Left lung (tissue), 10 donors: ENCODE data around the gene CDCA4. TPM values are rescaled to one million over a fixed set of nuclear protein-coding genes. Genes with fewer than 3 reads are reported as not detected.

Experiments
- ATAC-seq: fragments of 200-7000 bp; cut with Tn5 transposase; one replicate; pipeline ENCODE4 v1.9.1; 2020; ENCODE audit warnings: moderate library complexity
- DNase-seq, 4 donors: peaks; one replicate each; pipeline ENCODE4 v3.0.0-alpha.2; 2013 to 2020
- H3K27ac ChIP-seq, 2 donors: fragments of 200-600 bp; sonication (generic) in 1 of 2; one replicate each; pipeline versions ENCODE4 v1.5.0 to v1.8.0; 2020 to 2021
- H3K27me3 ChIP-seq, 2 donors: fragments of 200-600 bp; sonication (generic) in 1 of 2; one replicate each; pipeline versions ENCODE4 v1.5.0 to v1.8.0; 2020 to 2021
- H3K36me3 ChIP-seq, 2 donors: fragments of 200-600 bp; sonication (generic) in 1 of 2; one replicate each; pipeline versions ENCODE4 v1.5.0 to v1.8.0; 2020 to 2021
- H3K4me1 ChIP-seq, 2 donors: fragments of 200-600 bp; one replicate each; pipeline ENCODE4 v1.8.0; 2021
- H3K4me3 ChIP-seq, 2 donors: fragments of 200-600 bp; sonication (generic) in 1 of 2; one replicate each; pipeline versions ENCODE4 v1.5.0 to v1.8.0; 2020 to 2021; ENCODE audit warnings: mild to moderate bottlenecking in 1 of 2
- H3K9me3 ChIP-seq, 2 donors: fragments of 200-600 bp; sonication (generic) in 1 of 2; one replicate each; pipeline versions ENCODE4 v1.5.0 to v1.8.0; 2020 to 2021
- CTCF ChIP-seq, 2 donors: fragments of 200-600 bp; sonication (generic) in 1 of 2; IDR thresholded peaks; one replicate each; pipeline versions ENCODE4 v1.5.0 to v1.8.0; 2021; ENCODE audit warnings: antibody characterized with exemption in 2 of 2
- intact Hi-C, 2 donors: fragments of 100-400 bp; cut with DNase I; formaldehyde crosslinking; loops; one replicate each; pipeline versions ENCODE4 v1.11.2 to v1.14.2; 2022
- polyA plus RNA-seq, 6 donors: library from polyadenylated mRNA; unstranded; fragments of 120-200 nt; gene quantifications; one replicate each; pipeline ENCODE4 v1.2.1, GENCODE V29; 2013; ENCODE audit not compliant: insufficient read length in 6 of 6
- total RNA-seq, 2 donors: library from RNA; stranded (reverse); fragmentation: NEBNext Ultra II Directional; extraction: Animal tissue kit (Norgen Biotek cat#: 25700); gene quantifications; one replicate each; pipeline ENCODE4 v1.2.1, GENCODE V29; 2021
- donor health status: DM: no; HTN: yes; CAD: no.
- donor health status: DM: no; HTN: no; CAD: no.

CDCA4 gene
- total and polyA plus RNA-seq, 8 donors = 9.4 to 30.6 (median 20.5) TPM

GRCh38 chr14:104974146-104974541 lies 46.7 kb downstream of the CDCA4 start:
- H3K9me3 ChIP-seq = no peaks in the 10 kb centered on the region
- H3K27me3 ChIP-seq = peaks cover 0 to 28% of the 10 kb centered on the region in 2 donors
- H3K4me3 ChIP-seq = no peak overlapping the region
- ATAC-seq (no peak), DNase-seq (peak in 1 of 4 donors; percentile 55)
- no peak for TF ChIP-seq CTCF (IDR thresholded peaks at IDR 0.05)
- intact Hi-C loops = no loop called here
- H3K36me3 ChIP-seq = no peaks in the 10 kb centered on the region
- H3K4me1 ChIP-seq = peaks cover 53 to 97% of the 10 kb centered on the region in 2 donors
- peak overlapping the region; percentile 86 for H3K27ac ChIP-seq

- peak; percentile 39 for ATAC-seq
- H3K4me1 ChIP-seq = peaks cover 52 to 97% of the 10 kb centered on the region in 2 donors
- intact Hi-C loops = no loop called here
- no peaks in the 10 kb centered on the region for H3K9me3 ChIP-seq
- peak; percentile 59 to 86 (median 76) for DNase-seq
- H3K27me3 ChIP-seq = peaks cover 0 to 27% of the 10 kb centered on the region in 2 donors
- H3K4me3 ChIP-seq = no peak overlapping the region
- no peaks in the 10 kb centered on the region for H3K36me3 ChIP-seq
- H3K27ac ChIP-seq = peak overlapping the region; percentile 86
- TF ChIP-seq CTCF (IDR thresholded peaks at IDR 0.05) = no peak
Measured at GRCh38 chr14:104973385-104974145, 47.3 kb downstream of the CDCA4 start.

- TF ChIP-seq CTCF (IDR thresholded peaks at IDR 0.05) = no peak
- Histone ChIP-seq H3K27ac (peak overlapping the region; percentile 86), H3K4me1 (peaks cover 56 to 97% of the 10 kb centered on the region in 2 donors), H3K27me3 (peaks cover 0 to 27% of the 10 kb centered on the region in 2 donors), H3K9me3 (no peaks in the 10 kb centered on the region), H3K4me3 (no peak overlapping the region), H3K36me3 (no peaks in the 10 kb centered on the region)
- DNase-seq (peak in 3 of 4 donors; percentile 54 to 93 (median 89)), ATAC-seq (peak; percentile 74)
- intact Hi-C loops = no loop called here
Measured at GRCh38 chr14:104973135-104973384, 47.8 kb downstream of the CDCA4 start.

- no peak for TF ChIP-seq CTCF (IDR thresholded peaks at IDR 0.05)
- Histone ChIP-seq H3K4me3 (no peak overlapping the region), H3K9me3 (no peaks in the 10 kb centered on the region), H3K4me1 (peaks cover 57 to 97% of the 10 kb centered on the region in 2 donors), H3K36me3 (no peaks in the 10 kb centered on the region), H3K27ac (peak overlapping the region; percentile 86), H3K27me3 (peaks cover 0 to 27% of the 10 kb centered on the region in 2 donors)
- ATAC-seq = peak; percentile 52
- intact Hi-C loops = no loop called here
- peak in 3 of 4 donors; percentile 60 to 91 (median 84) for DNase-seq
Measured at GRCh38 chr14:104972301-104973134, 48.4 kb downstream of the CDCA4 start.
